SK-N-SH (cell line): ENCODE results near the gene KRT71.

Experiments
- CTCF ChIP-seq: fragments of 200-600 bp; sonication (generic); IDR thresholded peaks from 2 replicates; pipeline ENCODE4 v1.6.1; 2017; ENCODE audit warnings: antibody characterized with exemption, mild to moderate bottlenecking, moderate library complexity
- ELF1 ChIP-seq: IDR thresholded peaks from 2 replicates; pipeline ENCODE4 v1.4.0; 2012
- EP300 ChIP-seq, 2 experiments: IDR thresholded peaks; 2 replicates each; pipeline versions ENCODE4 v1.4.0 to v1.6.1; 2012; ENCODE audit warnings: borderline replicate concordance in 1 of 2, low read depth in 1 of 2, low read length in 1 of 2
- FOXM1 ChIP-seq: IDR thresholded peaks from 2 replicates; pipeline ENCODE4 v1.4.0; 2012; ENCODE audit warnings: low read depth, mild to moderate bottlenecking
- MXI1 ChIP-seq: IDR thresholded peaks from 2 replicates; pipeline ENCODE4 v1.6.1; 2012; ENCODE audit warnings: mild to moderate bottlenecking, low read depth, low read length, improper control_type of control experiment
- NRF1 ChIP-seq: IDR thresholded peaks from 2 replicates; pipeline ENCODE4 v1.6.1; 2012; ENCODE audit warnings: low read depth, mild to moderate bottlenecking, low read length
- POLR2AphosphoS5 ChIP-seq: IDR thresholded peaks from 2 replicates; pipeline ENCODE4 v1.6.1; 2012; ENCODE audit warnings: low read depth, low read length
- TAF1 ChIP-seq: IDR thresholded peaks from 2 replicates; pipeline ENCODE4 v1.6.1; 2012; ENCODE audit warnings: low read depth, mild to moderate bottlenecking, low read length, moderate library complexity, borderline replicate concordance
- USF2 ChIP-seq: fragments of 150-350 bp; IDR thresholded peaks from 2 replicates; pipeline ENCODE4 v1.6.1; 2017; ENCODE audit warnings: antibody characterized with exemption, low read length, low read depth, borderline replicate concordance
- YY1 ChIP-seq: IDR thresholded peaks from 2 replicates; pipeline ENCODE4 v1.4.0; 2012; ENCODE audit warnings: low read depth, mild to moderate bottlenecking
- TF ChIP-seq, protein P1 (sequence below): fragments of 150-350 bp; IDR thresholded peaks from 2 replicates; pipeline ENCODE4 v1.6.1; 2016; ENCODE audit warnings: mild to moderate bottlenecking, low read depth, low read length
- TF ChIP-seq, protein P2 (sequence below): IDR thresholded peaks from 2 replicates; pipeline ENCODE4 v1.6.1; 2012; ENCODE audit warnings: mild to moderate bottlenecking, low read depth, low read length, moderate library complexity
- TF ChIP-seq, protein P3 (sequence below): IDR thresholded peaks from 2 replicates; pipeline ENCODE4 v1.4.0; 2012; ENCODE audit warnings: low read depth
- TF ChIP-seq, protein P4 (sequence below): IDR thresholded peaks from 2 replicates; pipeline ENCODE4 v1.4.0; 2012; ENCODE audit warnings: low read depth, borderline replicate concordance

DNA sequence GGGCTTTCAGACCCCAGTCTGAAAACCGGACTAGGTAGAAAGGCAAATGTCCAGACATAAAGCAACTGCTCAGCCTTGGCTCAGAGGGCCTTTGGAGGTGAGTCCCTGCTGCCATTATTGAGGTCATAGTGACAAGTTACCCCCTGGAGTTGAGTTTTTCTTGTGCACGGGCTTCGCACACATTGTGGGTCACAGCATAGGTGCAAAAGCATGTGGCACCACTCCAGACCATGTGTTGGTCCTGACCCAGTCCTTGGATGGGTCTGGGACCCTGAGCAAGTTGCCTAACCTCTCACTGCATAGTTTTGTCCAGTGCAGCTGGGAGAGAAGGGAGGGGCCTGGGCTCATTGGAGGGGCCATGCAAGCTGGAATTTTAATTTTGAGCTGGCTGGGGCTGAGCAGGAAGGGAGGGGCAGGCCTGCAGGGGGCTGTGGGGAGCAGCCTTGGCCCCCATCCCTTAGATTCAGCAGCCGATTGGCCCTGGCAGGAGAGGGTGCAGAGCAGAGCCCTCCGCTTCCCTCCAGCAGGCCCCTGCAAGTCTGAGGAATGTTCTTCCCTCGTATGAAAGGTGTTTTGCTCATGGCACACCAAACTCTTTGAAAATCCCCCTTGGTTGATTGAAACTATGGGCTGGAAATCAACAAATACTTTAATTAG is 28.6 kb downstream of the KRT71 start:
- no peak for TF ChIP-seq YY1
- no peak for TF ChIP-seq CTCF
- TF ChIP-seq, protein P1, sequence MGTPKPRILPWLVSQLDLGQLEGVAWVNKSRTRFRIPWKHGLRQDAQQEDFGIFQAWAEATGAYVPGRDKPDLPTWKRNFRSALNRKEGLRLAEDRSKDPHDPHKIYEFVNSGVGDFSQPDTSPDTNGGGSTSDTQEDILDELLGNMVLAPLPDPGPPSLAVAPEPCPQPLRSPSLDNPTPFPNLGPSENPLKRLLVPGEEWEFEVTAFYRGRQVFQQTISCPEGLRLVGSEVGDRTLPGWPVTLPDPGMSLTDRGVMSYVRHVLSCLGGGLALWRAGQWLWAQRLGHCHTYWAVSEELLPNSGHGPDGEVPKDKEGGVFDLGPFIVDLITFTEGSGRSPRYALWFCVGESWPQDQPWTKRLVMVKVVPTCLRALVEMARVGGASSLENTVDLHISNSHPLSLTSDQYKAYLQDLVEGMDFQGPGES, result no peak
- TF ChIP-seq, protein P2, sequence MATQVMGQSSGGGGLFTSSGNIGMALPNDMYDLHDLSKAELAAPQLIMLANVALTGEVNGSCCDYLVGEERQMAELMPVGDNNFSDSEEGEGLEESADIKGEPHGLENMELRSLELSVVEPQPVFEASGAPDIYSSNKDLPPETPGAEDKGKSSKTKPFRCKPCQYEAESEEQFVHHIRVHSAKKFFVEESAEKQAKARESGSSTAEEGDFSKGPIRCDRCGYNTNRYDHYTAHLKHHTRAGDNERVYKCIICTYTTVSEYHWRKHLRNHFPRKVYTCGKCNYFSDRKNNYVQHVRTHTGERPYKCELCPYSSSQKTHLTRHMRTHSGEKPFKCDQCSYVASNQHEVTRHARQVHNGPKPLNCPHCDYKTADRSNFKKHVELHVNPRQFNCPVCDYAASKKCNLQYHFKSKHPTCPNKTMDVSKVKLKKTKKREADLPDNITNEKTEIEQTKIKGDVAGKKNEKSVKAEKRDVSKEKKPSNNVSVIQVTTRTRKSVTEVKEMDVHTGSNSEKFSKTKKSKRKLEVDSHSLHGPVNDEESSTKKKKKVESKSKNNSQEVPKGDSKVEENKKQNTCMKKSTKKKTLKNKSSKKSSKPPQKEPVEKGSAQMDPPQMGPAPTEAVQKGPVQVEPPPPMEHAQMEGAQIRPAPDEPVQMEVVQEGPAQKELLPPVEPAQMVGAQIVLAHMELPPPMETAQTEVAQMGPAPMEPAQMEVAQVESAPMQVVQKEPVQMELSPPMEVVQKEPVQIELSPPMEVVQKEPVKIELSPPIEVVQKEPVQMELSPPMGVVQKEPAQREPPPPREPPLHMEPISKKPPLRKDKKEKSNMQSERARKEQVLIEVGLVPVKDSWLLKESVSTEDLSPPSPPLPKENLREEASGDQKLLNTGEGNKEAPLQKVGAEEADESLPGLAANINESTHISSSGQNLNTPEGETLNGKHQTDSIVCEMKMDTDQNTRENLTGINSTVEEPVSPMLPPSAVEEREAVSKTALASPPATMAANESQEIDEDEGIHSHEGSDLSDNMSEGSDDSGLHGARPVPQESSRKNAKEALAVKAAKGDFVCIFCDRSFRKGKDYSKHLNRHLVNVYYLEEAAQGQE, result no peak
- no peak for TF ChIP-seq ELF1
- TF ChIP-seq EP300 (IDR thresholded peaks at IDR 0.05; ENCODE audit: borderline replicate concordance in 1 of 2, low read depth in 1 of 2, low read length in 1 of 2), result no peak
- no peak for TF ChIP-seq MXI1
- TF ChIP-seq, protein P3, sequence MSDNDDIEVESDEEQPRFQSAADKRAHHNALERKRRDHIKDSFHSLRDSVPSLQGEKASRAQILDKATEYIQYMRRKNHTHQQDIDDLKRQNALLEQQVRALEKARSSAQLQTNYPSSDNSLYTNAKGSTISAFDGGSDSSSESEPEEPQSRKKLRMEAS, result no peak
- TF ChIP-seq FOXM1, result no peak
- TF ChIP-seq NRF1, result no peak
- no peak for TF ChIP-seq USF2
- TF ChIP-seq TAF1, result no peak
- no peak for TF ChIP-seq POLR2AphosphoS5
- TF ChIP-seq, protein P4, sequence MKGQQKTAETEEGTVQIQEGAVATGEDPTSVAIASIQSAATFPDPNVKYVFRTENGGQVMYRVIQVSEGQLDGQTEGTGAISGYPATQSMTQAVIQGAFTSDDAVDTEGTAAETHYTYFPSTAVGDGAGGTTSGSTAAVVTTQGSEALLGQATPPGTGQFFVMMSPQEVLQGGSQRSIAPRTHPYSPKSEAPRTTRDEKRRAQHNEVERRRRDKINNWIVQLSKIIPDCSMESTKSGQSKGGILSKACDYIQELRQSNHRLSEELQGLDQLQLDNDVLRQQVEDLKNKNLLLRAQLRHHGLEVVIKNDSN, result no peak
